Endothelial cell of hepatic sinusoid (primary cell): ENCODE data around the gene OCA2.
"Not testable (repeated sequence)": the region's sequence is repeated elsewhere in the genome, so short reads cannot be mapped to it uniquely, and the experiment has no call there.

Experiments
- in situ Hi-C: cut with HindIII; loops from 2 replicates; pipeline ENCODE4 v1.10.0; 2017; ENCODE audit warnings: low sequenced_read_pairs

Gene OCA2

DNA sequence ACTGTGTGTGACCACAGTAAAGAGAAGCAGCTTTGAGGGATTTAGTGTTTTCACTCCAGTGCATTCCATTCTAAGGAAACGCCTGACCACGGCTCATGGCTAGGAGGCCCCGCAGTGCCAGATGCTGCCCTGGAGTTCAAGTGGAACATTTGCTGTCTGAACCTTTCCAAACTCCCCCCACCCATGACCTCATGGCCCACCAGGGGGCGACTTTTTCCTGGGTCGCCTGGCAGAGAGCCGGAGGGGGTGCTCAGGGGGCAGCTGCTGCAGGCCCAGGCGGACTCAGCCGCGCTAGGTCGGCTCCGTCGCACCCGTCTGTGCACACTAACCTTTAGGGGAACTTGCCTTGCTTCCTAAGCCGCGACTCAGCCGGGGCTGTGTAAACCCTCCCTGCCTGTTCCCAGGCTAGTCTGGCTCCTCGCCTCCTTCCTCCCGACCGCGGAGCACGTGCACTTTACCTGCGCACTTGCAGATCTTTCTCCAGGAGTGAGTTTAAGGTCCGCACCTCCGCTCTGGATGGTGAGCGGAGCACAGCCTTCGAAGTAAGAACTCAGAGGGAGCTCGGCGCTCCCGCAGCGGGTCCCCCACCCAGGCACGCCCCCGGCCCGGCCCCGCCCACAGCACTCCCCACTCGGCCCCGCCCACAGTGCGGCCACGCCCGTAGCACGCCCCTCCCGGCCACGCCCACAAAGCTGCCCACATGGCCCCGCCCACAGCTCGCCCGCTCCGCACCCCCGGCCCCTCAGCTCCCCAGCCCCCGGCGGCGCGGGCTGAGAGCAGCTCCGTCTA, at the start of gene OCA2:
TSS of gene OCA2 (minus strand) at position 550 of the 789 bp plus-strand sequence. CDS start 17,441 bp downstream, outside the sequence.
- in situ Hi-C loops: loop anchor here (25.0 kb wide), 1 partner anchor 88 kb away; no protein-coding TSS in a partner anchor

DNA sequence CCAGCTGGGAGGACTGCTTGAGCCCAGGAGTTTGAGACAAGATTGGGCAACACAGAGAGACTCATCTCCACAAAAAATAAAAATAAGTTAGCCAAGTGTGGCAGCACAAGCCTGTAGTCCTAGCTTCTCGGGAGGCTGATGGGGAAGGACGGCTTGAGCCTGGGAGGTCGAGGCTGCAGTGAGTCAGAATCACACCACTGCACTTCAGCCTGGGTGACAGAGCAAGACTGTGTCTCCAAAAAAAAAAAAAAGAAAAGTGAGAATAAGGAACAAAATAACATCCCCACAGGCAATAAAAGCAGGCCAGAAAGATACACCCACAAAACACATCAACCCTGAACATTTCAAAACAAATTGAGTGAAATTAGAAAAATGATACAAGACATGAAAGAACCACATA, 48.7 kb upstream of the OCA2 start:
- in situ Hi-C loops: no loop called here

GRCh38 chr15:28145419-28145818, 46.3 kb upstream of the OCA2 start:
- in situ Hi-C loops: not testable (repeated sequence)

DNA sequence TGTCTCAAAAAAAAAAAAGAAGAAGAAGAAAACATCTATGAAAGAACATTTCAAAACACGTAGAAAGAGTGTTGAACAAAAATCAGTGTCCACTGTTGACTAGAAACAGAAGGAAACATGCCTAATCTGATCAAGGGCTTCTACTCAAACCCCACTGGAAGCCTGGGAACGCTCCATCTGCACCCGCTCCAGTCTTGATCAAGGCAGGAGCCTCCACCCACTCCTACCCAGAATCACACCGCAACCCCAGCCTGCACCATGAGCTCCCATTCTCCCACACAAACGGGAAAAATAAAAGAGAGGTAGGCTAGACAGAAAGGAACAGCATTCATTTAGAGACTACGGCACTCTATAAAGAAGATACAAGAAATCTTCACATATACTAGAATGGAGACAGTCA, 40.9 kb upstream of the OCA2 start:
- in situ Hi-C loops: no loop called here

DNA sequence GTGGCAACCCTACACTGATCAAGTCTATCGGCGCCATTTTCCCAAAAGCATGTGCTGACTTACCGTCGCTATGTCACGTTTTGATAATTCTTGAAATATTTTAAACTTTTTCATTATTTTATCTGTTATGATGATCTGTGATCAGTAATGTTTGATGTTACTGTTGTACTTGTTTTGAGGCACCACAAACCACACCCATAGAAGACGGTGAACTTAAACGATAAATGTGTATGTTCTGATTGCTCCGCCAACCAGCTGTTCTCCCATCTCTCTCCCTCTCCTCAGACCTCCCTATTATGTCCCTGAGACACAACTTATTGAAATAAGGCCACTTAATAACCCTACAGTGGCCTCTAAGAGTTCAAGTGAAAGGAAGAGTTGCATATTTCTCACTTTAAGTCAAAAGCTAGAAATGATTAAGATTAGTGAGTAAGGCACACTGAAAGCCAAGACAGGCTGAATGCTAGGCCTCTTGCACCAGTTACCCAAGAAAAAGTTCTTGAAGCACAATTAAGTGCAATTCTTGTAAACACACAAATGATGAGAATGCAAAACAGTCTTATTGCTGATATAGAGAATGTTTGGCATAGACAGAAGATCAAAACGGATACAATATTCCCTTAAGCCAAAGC, 38.4 kb upstream of the OCA2 start:
- in situ Hi-C loops: not testable (repeated sequence)

DNA sequence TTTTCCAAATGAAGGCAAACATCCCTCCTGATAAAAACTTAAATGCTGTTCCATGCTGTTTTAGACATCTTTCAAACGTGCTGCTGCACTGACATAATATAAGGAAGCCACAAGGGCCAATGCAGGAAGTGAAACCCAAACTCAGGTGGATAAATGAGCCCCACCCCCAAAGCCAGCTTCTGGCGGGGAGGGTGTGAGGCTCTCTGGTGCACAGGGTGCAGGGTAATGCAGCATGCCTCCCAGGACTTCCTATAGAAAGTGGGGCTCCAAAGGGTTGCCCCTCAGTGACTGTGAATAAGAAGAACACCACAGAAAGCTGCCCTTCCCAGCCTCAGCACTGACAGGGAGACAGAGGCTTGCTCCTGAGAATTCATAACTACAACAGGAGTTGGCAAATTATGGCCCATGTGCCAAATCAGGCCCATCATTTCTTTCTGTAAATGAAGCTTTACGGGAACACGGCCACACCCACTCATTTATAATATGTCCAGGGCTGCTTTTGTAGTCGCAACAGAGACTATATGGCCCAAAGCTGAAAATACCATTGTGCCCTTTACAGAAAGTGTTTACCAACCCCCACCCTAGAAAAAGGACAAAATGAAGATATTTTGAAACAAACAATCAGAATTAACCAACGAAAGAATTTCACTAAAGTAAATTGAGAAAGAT, 37.3 kb upstream of the OCA2 start:
- in situ Hi-C loops: not testable (repeated sequence)

GRCh38 chr15:28133281-28133680, 34.2 kb upstream of the OCA2 start:
- in situ Hi-C loops: no loop called here

- in situ Hi-C loops: no loop called here
Observed at GRCh38 chr15:28132524-28133275, 33.6 kb upstream of the OCA2 start.

DNA sequence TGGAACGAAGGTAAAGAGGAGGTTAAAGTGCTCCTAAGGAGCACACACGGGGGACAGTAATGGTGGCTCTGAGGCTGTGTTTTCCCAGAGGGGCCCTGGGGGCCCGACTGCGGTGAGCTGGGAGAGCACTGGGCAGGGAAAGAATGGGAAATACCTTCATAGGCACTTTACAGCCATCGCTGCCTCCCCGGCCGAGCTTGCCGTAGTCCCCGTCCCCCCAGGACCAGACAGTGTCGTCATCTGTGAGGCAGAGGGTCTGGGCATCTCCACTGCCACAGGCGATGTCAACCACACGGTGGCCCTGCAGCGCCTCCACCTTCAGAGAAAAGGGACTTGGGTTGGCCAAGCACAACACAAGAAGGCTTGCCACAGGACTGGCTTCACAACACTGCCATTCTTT, 32.8 kb upstream of the OCA2 start:
- in situ Hi-C loops: no loop called here

- in situ Hi-C loops: no loop called here
Observed at GRCh38 chr15:28131400-28131799, 32.3 kb upstream of the OCA2 start.

DNA sequence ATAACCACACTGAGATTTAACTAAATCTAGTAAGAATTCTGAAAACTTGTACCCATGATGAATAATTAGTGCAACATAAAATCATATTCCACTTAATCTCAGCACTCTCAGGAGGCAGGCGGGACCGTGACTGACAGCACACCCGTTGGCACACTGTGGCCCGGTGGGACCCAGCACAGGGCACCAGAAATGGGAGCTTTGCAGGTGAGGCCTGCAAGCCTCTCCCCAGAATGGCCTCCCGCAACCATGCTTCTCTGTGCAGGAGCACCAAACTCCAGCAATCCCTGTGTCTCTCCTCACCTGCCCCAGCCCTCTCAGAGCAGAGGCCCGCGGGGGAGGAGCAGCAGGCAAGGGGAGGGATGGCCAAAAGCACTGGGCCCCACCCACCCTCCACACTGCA, 31.5 kb upstream of the OCA2 start:
- in situ Hi-C loops: no loop called here

GRCh38 chr15:28129231-28129848, 30.2 kb upstream of the OCA2 start:
- in situ Hi-C loops: no loop called here

DNA sequence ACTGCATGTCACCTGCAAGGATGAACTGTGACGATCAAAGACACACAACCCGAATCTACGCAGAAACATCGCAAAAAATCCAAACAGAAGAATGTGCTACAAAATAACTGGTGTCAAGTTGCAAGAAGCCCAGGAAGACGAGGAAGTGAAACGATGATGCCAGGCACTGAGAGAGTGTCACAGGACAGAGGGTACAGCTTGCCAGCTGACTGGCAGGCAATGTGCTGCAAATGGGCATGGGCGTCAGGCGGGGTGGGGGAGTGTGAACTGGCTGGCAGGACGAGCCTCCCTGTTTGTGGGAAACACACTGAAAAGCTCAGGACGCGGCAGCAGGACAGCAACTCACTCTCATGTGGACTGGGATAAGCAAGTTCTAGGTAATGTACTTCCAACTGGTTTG, 28.9 kb upstream of the OCA2 start:
- in situ Hi-C loops: no loop called here

- in situ Hi-C loops: no loop called here
Observed at GRCh38 chr15:28127036-28127435, 27.9 kb upstream of the OCA2 start.

DNA sequence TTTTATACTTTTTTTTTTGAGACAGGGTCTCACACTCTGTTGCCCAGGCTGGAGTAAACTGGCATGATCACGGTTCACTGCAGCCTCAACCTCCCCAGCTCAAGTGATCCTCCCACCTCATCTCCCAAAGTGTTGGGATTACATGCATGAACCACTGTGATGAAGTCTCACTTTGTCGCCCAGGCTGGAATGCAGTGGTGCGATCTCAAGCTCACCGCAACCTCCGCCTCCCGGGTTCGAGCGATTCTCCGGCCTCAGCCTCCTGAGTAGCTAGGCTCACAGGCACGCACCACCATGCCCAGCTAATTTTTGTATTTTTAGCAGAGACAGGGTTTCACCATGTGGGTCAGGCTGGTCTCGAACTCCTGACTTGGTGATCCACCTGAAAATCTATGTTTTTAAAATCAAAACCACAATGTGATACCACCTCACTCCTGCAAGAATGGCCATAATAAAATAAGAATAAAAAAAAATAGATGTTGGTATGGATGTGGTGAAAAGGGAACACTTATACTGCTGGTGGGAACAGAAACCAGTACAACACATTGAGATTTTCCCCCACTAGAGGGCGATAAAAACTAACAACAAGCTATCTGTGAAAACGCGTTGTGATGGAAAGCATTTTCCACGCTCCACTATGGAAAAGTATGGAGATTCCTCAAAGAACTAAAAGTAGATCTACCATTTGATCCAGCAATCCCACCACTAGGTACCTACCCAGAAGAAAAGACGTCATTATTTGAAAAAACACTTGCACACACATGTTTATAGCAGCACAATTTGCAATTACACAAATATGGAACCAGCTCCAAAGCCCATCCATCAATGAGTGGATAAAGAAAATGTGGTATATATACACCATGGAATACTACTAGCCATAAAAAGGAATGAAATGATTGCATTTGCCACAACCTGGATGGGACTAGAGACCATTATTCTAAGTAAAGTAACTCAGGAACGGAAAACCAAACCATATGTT, 26.8 kb upstream of the OCA2 start:
- in situ Hi-C loops: no loop called here

GRCh38 chr15:28124841-28125240, 25.7 kb upstream of the OCA2 start:
- in situ Hi-C loops: no loop called here

GRCh38 chr15:28123408-28124023, 24.4 kb upstream of the OCA2 start:
- in situ Hi-C loops: no loop called here

DNA sequence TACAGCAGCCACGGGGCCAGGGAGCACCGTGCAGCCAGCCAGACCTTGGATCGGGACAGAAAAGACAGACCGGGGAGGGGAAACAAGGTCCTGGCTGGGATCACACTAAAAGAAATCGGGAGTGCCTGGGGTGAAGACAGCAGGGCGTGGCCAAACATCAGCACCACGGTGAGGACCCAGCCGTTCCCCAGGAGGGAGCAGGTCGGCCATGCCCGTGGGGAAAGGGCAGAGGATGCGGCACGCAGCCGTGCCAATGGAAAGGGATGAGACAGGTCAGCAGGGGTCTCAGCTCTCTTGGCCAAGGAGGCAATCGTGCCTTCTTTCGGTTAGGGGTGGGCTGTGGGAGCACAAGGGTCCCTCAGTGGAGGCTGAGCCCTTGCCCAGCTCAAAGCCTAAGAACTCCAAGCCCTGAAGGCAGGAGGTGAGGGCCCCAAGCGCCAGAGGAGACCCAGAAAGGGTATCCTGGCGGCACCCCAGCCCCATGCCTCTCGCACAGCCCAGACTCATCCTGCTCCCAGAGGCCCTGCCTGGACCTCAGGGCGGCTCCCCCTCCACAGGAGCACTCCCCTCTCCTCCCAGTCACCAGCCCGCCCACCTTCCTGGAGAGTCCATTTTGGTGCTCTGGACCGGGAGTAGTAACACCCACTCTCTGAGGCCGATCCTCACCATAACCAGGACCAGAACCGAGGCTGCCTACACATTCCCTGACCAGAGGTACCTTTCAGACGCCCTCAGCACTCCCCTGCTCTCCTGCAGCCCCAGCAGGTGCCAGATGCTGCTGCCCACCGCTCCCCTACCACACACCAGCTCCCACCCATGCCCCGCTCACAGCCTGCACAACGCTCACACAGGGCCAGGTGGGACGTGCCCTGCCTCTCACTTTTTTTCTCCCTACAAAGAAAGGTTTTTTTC, 23.2 kb upstream of the OCA2 start:
- in situ Hi-C loops: no loop called here
